ENCODE data around the gene PODN. TPM values are rescaled to one million over a fixed set of nuclear protein-coding genes. Genes with fewer than 3 reads are reported as not detected.

PODN gene
- total RNA-seq, 6 experiments from 2014 or later = 2.8 to 9.8 (median 5.1) TPM

DNA sequence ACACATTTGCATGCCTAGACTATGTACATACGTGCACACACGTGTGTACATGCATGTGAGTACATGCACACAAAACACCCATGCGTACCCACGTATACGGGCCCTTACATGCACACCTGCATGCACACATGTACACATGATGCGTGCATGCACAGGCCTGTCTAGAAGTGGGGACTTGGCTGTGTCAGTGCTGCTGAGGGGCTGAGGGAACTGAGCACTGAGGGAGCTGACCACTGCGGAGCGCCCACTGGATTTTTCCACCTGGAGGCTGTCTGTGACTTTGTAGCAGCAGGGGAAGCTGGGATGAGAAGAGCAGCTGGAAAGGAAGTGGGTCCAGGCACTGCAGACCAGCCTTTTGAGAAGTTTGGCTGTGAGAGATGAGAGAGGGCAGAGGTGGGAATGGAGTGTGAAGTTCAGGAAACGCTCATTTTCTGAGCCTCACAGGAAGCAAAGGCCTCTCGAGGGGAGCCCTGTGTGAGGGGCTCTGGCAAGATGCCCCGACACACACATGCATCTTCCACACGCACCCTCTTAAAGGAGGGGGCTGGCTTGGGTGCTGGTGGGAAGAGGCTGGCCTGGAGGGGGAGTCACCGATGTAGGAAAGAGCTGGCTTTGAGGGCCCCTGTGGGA lies 20.9 kb downstream of the PODN start:
- no peaks in the 10 kb centered on the region for H3K4me1 ChIP-seq
- TF ChIP-seq POLR2A (IDR thresholded peaks at IDR 0.05) (no peak), CTCF (IDR thresholded peaks at IDR 0.05) (no peak)
- H3K36me3 ChIP-seq = no peaks in the 10 kb centered on the region
- H3K4me3 ChIP-seq = no peak overlapping the region
- DNase-seq (no peak), ATAC-seq (no peak)
- WGBS (ENCODE audit: insufficient coverage, low coverage, low lambda C conversion rate, missing lambda C conversion rate) = 72% methylated on average over 13 of the region's 13 CpGs
- intact Hi-C loops (cut with DNase I) = no loop called here
- no peaks in the 10 kb centered on the region for H3K27me3 ChIP-seq
- no peak overlapping the region for H3K27ac ChIP-seq
- no peaks in the 10 kb centered on the region for H3K9me3 ChIP-seq

DNA sequence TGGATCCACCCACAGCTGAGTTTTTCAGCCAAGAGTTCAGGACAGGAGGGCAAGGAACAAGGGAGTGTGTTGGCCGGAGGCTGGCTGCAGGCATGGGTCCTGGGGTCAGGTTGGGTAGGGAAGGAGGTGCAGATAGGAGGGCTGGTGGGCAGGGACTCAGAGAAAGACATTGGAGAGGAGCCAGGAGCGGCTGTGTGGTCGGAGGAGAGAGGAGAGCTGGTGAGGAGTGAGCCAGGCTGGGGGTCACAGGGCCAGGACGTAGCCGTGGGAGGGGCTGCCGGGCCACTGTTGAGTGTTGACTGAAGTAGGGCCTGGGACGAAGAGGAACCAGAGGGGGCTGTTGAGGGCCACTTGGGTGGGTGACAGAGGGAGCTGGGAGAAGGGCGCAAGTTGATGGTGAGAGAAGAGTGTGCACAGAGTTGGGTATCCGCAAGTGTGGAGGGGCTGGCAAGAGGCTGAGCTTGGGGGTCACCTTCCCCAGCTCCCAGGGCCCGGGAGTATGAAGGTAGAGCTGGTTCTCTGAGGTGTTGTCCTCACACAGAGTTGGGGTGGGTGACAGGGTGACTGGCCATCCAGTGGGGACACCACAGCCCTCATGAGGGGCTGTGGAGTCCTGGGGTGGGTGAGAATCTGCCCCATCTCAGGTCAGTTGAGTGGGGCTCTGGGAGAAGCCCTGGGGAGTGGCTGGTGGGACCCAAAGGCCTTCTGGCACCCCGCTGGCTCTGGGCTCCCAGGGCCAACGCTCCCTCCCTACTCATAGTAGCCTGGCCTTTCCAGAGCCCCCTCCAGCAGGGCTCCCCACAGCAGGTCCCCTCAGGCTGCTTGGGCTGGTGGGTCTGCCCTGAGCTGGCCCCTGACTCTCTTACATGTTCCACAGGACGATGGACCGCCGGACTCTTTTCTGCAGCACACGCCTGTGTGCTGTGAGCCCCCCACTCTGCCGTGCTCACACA lies 21.9 kb downstream of the PODN start:
- H3K4me1 ChIP-seq = no peaks in the 10 kb centered on the region
- intact Hi-C loops (cut with DNase I) = no loop called here
- H3K36me3 ChIP-seq = no peaks in the 10 kb centered on the region
- H3K4me3 ChIP-seq = no peak overlapping the region
- no peak for ATAC-seq
- H3K27ac ChIP-seq = no peak overlapping the region
- no peaks in the 10 kb centered on the region for H3K27me3 ChIP-seq
- H3K9me3 ChIP-seq = no peaks in the 10 kb centered on the region
- 83% methylated on average over 6 of the region's 17 CpGs for WGBS (ENCODE audit: insufficient coverage, low coverage, low lambda C conversion rate, missing lambda C conversion rate)
- TF ChIP-seq CTCF (IDR thresholded peaks at IDR 0.05) (no peak), POLR2A (IDR thresholded peaks at IDR 0.05) (no peak)
- no peak for DNase-seq

- H3K36me3 ChIP-seq = no peaks in the 10 kb centered on the region
- DNase-seq (no peak), ATAC-seq (no peak)
- no peaks in the 10 kb centered on the region for H3K27me3 ChIP-seq
- WGBS (ENCODE audit: insufficient coverage, low coverage, low lambda C conversion rate, missing lambda C conversion rate) = 76% methylated on average over 3 of the region's 8 CpGs
- intact Hi-C loops (cut with DNase I) = no loop called here
- no peak overlapping the region for H3K27ac ChIP-seq
- H3K4me3 ChIP-seq = no peak overlapping the region
- H3K4me1 ChIP-seq = peaks cover 0 to 4% (median 0%) of the 10 kb centered on the region in 4 donors
- TF ChIP-seq POLR2A (IDR thresholded peaks at IDR 0.05) (no peak), CTCF (IDR thresholded peaks at IDR 0.05) (no peak)
- no peaks in the 10 kb centered on the region for H3K9me3 ChIP-seq
These were observed 22.6 kb downstream of the PODN start for GRCh38 chr1:53084589-53084971.

DNA sequence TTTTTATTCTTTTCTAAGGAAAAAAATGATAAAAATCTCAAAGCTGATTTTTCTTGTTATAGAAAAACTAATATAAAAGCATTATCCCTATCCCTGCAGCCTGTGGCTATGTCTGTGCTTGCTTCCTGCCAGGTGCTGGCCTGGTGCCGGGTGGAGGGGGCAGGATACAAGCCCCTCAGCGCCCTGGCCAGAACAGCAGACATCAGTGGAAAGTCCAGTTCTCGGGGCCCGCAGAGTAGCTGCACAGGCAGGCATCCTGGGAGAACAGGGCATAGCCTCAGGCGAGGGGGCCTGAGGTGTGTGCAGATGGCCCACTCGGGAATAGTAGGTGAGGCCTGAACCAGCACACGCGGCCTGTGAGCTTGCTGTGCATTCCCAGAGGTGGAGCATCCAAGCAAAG lies 23.4 kb downstream of the PODN start:
- no peak for DNase-seq
- H3K27ac ChIP-seq = no peak overlapping the region
- no peak for ATAC-seq
- peaks cover 0 to 7% (median 0%) of the 10 kb centered on the region in 4 donors for H3K4me1 ChIP-seq
- intact Hi-C loops (cut with DNase I) = no loop called here
- no peaks in the 10 kb centered on the region for H3K27me3 ChIP-seq
- no peaks in the 10 kb centered on the region for H3K36me3 ChIP-seq
- 87% methylated on average over 4 of the region's 8 CpGs for WGBS (ENCODE audit: insufficient coverage, low coverage, low lambda C conversion rate, missing lambda C conversion rate)
- H3K9me3 ChIP-seq = no peaks in the 10 kb centered on the region
- TF ChIP-seq CTCF (IDR thresholded peaks at IDR 0.05) (no peak), POLR2A (IDR thresholded peaks at IDR 0.05) (no peak)
- no peak overlapping the region for H3K4me3 ChIP-seq
